ENCODE results near the gene ST8SIA4.

GRCh38 chr5:100794218-100794617, 108.9 kb downstream of the ST8SIA4 start:
- TF ChIP-seq CTCF (IDR thresholded peaks at IDR 0.05) = no peak
- no peak for TF ChIP-seq EP300 (IDR thresholded peaks at IDR 0.05; ENCODE audit: low read depth)
- TF ChIP-seq POLR2A (IDR thresholded peaks at IDR 0.05) = no peak
- no peak for TF ChIP-seq POLR2AphosphoS5 (IDR thresholded peaks at IDR 0.05)

Data from transverse colon (tissue), 4 donors.